GM18508 (cell line): ENCODE measurements around the gene ARHGAP24.
"Not testable (repeated sequence)": the region's sequence is repeated elsewhere in the genome, so short reads cannot be mapped to it uniquely, and the experiment has no call there.

Experiments used
- ATAC-seq: cut with Tn5 transposase; IDR thresholded peaks from one replicate; pipeline ENCODE4 v1.9.1; 2021; ENCODE audit warnings: moderate number of reproducible peaks; ENCODE audit not compliant: insufficient read depth, unreplicated experiment

ARHGAP24 gene

DNA sequence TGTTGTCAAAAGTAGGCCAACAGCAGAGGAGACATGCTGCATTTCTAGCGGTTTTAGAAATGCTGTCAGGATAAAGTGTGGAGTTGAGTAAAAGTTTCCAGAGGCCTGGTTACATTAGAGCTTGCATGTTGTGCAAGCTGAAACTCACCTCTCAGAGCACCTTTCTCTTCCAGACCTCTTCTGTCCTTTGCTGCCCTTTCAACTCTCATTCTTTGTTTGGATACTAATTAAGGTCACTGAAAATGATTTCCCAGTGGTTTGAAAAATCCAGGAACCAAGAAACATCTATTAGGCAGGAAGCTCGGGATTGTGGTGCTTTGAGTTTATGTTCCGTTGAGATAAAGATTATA is 458.3 kb downstream of the ARHGAP24 start:
- no peak for ATAC-seq

DNA sequence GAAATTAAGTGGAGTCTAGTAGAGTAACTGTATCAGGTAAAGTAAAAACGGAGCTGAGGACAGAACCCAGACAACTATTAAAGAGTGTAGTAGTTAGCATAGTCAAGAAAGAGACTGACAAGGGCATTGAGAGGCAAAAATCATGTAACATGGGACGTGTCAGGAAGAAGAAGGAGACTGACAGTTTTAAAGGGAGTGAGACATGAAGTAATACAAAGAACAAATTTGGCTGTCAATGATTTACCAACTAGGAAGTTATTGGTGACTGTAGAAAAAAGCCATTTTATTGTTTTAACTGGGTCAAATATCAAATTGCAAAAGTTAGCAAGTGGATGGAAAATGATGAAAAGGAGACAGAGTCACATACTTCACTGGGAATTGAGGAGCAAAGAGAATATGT is 462.6 kb downstream of the ARHGAP24 start:
- ATAC-seq = no peak

DNA sequence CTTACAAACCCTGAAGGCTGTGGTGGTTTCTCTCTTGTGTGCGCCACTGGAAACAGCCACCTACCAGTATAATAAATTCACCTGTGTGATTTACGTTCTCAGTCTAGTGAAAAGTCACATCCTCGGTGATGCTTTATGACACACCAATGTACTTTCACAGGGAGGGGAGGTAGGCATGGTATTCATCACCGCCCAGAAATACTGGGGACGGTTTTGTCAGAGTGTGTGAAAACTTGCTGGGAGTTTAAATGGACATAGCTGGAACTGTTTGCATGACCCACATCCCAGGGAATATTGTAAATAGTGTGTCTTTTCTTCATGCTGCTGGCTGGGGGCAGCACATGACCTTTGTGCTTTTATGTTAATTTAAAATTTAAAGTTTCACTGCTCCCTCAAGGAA is 463.1 kb downstream of the ARHGAP24 start:
- ATAC-seq = no peak

DNA sequence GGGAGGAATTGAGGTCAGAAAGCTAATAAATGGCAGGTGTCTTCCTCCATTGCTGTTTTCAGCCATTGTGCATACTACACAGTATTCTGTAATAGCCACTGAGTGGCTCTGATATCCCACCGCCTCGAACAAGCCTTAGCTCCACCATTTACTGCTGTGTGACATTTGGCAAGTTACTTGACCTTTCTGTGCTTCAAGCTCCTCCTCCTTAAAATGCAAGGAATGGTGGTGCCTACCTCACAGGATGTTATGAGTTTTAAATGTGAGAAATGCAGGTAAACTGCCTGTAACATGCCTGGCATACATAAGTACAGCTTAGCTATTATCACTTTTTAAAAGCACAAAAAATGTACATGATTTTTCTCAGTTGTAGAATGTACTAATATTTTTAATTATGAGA is 464.0 kb downstream of the ARHGAP24 start:
- ATAC-seq = no peak

DNA sequence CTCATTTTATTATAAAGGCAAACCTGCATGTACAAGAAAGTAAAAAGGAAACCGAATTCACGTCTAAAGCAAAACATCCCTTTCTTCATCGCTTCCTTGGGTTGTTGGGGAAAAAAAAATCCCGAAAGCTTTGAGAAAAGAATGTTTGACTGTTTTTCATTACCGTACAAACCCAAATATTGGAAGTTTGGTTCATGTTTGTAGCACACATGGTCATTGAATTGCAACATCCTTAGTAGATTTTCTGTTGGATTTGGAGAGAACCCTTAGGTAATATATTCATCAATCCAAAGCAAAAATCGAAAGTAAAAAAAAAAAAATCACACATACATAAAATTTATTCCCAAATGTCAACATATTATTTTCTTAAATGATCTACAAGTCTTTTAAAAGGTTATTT is 464.6 kb downstream of the ARHGAP24 start:
- no peak for ATAC-seq

DNA sequence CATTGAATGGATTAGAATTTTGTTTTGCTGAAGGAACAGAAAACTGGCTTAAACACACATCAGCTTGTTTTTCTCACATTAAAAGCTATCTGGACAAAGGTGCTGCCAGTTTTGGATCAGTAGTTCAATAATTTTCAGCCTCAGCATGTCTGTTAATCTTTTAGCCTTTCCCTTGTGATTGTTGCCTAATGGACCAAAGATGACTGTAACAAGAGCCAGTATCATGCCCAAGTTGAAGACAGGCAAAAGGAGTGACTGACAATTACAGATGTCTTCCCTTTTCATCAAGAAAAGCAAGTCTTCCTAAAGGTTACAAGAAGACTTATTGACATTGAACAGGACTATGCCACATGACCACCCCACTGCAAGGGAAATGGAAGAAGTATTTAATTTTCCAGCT is 465.2 kb downstream of the ARHGAP24 start:
- ATAC-seq = no peak

DNA sequence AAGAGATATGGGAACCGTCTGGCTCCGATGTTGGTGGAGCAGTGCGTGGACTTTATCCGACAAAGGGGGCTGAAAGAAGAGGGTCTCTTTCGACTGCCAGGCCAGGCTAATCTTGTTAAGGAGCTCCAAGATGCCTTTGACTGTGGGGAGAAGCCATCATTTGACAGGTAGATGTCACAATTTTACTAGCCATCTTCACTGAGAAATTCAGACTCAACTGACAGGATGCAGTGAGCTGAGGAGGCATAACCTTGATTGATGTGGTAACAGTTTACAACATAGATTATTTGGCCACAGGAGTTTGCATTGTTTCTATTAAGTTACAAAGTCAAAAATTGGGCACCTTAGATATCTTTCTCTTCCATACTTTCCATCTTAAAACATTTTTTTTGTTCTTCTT is 467.2 kb downstream of the ARHGAP24 start:
- no peak for ATAC-seq

DNA sequence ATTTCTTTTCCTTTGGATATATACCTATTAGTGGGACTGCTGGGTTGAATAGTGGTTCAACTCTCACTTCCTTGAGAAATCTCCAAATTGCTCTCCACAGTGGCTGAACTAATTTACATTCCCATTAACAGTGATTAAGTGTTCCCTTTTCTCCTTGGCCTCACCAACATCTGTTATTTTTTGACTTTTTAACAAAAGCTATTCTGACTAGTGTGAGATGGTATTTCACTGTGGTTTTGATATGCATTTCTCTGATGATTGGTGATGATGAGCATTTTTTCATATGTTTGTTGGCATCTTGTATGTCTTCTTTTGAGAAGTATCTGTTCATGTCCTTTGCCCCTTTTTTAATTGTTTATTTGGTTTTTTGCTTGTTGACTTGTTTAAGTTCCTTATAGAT is 471.9 kb downstream of the ARHGAP24 start:
- no peak for ATAC-seq

DNA sequence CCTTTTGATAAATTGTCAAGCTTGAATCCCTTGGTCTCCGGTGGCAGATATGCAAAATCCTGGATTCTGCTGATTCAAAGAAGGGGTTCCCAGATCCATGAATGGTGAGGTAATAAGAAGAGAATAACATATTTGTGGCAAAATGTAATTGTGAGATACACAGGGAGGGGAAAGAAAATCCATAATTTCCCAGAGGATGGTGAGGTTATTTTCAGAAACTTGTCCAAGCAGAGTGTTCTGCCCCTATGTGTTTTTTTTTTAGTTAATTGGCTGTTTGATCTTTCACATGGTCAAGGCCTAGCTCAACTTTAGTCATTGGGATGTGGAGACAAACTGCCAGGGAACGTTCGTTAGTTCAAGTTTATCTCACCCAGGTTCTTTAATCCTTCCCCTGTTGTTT is 476.1 kb downstream of the ARHGAP24 start:
- ATAC-seq = no peak

DNA sequence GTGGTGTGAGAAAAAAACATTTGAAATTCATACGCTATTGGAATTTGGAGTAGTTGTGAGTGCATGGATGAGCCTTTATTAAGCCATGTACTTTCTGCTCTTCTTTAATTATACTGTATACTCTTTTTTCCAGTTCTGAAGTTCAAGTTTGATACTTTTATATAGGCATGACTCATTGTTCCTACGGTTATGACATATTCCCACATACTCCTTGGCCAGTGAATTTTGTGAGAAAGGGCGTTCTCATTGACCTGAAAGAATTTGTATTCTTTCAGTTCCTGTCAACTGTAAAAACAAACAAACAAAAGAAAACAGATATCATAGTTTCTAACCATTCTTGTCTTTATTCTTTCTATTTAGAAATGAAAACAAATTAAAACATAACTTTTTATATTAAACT is 477.6 kb downstream of the ARHGAP24 start:
- ATAC-seq = no peak

DNA sequence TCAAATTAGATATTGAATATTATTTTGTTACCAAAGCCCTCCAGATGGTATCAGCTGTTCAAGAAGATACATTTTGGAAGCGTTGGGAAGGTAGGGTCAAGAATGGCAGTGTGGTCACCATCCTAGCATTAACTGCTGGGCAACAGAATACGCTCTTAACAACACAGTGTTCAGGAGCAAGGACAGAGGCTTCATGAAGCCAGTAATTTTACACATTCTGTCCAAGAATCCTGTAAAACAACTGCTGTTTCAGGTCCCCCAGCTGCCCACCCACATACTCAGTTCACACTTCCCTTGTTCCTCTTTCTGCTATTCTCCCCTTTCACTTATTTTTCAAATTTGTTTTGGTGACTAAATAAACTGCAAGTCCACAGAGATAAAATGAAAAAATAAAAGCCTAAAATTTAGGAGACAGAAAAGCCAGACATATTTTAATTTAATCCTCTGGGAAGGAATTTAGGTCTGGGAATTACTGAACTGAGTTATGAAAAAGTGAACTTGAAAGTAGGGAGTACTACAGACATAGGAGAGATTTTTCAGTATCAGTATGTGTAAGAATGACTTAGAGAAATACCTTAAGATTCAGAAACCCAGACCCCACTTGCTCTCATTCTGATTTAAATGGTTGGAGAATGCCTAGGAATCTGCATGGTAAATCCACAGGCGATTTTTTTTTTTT is 478.2 kb downstream of the ARHGAP24 start:
- no peak for ATAC-seq

DNA sequence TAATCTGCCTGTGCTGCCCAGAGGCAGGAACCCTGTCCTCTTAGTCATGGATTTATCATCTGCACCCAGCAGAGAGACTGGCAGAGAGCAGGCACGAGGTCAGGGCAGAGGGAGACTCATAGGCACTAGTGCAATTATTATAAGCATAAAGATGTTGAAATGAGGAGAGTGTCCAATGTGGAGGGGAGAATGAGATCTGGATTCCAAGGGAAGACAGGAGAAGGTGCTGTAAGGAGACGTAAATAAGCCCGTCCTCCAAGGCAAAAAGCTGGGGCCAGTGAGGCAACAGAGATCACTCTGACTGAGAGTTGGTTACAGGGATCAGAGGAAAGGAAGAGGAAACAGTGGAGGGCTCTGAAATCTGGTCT is 478.7 kb downstream of the ARHGAP24 start:
- no peak for ATAC-seq

DNA sequence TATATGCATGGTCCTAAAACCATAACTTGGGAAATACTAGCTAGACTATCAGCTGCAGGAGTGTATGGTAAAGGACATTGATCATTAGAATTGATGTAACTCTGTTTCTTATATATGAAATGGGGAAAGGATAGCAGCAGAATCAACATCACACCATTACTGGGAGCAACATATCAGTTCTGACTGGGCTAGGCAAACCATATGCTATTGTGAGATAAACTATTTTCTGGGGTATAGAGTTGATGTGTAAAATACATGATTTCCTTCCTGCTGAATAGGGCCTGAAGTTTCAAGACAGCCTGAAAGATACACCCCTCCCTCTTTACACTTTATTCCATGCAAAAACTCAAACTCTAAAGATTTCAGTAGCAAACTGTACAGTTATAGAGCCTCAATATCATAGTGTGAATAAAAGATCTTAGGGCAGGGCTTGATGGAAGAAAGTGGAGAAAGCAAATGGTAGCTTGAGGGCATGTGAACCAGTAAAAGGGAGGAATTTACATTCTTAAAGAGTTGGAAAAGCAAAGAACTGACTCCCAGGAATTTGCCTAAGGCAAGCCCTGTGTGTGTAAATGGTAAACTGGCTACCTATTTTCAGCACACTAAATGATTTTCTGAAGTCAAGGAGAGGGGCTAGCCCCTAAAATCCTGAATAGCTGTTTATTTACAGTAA is 480.8 kb downstream of the ARHGAP24 start:
- ATAC-seq = no peak

DNA sequence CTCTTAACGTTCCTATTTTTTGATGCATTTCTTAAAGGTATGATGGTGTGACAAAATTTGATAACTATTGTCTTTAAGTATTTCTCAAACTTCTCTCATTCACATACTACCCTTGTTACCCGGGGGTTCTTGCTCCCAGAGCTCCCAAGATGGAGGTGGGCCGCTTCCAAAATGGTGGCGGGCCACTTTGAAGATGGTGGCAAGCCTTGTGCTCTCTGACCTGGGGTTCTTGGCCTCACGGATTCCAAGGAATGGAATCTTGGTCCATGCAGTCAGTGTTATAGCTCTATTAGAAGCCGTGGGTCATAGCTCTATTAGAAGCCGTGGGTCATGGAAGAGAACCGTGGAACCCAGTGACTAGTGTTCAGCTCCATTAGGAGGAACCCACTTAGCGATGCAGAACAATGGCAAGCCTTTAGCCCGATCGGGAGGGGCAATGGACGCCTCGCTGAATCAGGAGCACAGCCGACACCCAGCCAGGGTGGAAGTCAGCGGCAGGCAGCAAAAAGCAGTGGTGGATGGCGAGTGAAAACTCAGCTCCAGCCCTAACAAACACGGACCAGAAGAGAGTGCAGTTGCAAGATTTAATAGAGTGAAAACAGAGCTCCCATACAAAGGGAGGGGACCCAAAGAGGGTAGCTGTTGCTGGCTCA is 481.5 kb downstream of the ARHGAP24 start:
- ATAC-seq = no peak

DNA sequence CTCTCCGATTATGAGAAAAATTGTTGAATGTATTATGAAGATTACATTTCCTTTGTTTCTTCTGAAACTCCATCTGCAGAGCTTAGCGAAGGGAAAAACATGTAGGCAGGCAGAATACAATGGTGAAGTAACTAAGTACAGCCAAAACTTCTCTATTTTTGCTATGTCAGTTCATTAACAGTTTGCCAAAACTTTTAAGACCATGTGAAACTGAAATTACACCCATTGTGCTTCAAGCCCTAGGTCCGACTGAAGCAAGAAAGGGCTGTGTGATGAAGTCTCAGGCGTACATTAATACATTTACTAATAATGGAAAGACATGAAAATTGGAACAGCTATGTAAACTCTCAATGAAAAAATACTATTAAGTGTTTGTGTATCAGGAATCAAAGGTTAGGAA is 486.9 kb downstream of the ARHGAP24 start:
- ATAC-seq = no peak

DNA sequence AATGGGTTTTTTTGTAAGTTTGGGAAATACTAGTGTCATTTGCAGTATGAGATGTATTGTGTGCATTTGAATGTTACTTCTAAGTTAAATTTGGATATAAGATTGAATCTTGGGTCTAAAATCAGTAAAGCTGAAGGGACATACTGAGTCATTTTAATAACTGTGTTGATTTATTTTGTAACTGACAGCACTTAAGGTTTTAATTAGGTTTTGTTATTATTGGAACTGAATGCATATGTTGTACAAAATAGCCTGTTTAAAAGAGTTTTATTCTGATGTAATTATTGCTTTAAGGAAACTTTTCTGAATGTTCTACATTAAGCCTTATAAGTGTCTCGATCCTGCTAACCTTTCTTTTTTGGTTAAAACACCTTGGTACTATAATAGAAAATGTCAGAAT is 488.3 kb downstream of the ARHGAP24 start:
- no peak for ATAC-seq

DNA sequence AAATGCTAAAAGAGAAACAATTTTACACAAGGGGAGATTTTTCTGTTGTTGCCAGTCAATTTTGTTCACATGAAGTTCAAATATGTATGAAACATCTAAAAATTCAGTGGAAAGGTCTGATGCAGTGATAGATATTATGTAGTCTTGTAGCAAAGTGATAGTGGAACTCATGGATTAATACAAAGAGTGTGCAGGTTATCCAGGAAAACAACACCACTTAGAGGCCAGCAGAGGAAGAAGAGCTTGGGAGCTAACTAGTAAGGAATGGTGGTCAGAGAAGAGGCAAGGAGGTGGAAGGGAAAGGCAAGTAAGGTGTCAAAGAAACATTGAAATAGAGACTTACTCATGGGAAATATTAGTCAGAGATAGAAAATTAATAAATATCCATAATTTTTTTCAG is 489.3 kb downstream of the ARHGAP24 start:
- no peak for ATAC-seq

DNA sequence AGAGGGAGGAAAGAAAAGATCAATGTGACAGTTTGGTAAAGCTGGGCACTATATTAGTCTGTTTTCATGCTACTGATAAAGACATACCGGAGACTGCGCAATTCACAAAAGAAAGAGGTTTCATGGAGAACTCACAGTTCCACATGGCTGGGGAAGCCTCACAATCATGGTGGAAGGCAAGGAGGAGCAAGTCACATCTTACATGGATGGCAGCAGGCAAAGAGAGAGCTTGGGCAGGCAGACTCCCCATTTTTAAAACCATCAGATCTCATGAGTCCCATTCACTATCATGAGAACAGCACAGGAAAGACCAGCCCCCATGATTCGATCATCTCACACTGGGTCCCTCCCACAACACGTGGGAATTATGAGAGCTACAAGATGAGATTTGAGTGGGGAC is 490.1 kb downstream of the ARHGAP24 start:
- ATAC-seq = not testable (repeated sequence)

DNA sequence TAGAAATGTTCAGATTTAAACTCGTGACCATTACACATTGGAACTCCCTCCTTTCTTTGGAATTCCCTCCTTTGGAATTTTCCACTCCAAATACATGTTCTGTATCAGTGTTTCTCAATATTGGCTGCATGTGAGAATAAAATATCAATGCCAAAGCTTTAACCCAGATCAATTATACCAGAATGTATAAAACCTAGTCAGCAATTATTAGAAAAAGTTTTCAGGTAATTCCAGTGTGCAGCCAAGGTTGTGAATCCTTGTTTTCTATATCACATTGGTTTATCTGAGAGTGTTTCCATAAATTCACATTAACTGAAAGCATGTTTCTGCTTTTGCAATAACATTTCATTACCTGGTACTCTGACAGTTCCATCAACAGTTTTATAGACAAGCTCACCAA is 490.6 kb downstream of the ARHGAP24 start:
- ATAC-seq = no peak

DNA sequence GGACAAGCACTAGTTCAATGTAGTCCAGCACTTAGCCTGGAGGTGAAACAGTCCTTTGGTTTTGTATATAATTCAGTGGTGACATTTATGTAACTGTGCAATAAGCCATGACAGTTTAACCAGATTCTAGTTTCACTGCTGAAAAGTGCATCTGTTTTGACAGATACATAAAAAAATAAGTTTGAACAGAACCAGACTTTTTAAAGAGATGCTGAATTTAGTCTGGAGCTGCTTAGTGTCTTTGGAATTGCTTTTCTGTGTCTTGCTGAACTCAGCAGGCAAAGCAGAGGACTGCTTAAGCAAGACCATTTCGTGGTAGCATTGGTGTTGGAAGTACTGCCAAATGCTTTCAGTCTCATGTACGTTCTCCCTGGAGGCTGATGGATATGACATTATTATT is 491.4 kb downstream of the ARHGAP24 start:
- no peak for ATAC-seq

DNA sequence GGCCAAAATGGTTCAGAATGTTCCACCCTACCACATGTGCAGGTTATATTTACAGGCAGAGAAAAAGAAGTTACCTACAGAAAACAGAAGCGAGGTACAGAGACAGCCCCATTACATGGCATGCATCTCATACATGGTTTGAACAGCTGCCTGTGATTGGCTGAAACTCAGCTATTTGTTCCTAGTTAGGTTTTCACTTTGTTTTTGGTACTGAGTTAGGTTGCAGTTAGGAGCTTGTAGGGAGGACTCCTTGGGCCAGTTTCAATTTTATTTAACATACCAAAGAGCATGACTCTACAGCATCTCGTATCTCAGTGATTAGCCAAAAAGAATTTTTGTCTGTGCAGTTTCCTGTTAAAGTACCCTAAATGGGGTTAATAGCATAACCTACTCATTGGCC is 492.9 kb downstream of the ARHGAP24 start:
- no peak for ATAC-seq
